HCT116 (cell line): Measurements from ENCODE around the gene FLT3LG. TPM values are rescaled to one million over a fixed set of nuclear protein-coding genes. Genes with fewer than 3 reads are reported as not detected.

ENCODE experiments used
- ATAC-seq: fragments of 200-7000 bp; cut with Tn5 transposase; 2 replicates; pipeline ENCODE4 v1.9.1; 2020; ENCODE audit warnings: mild to moderate bottlenecking, moderate library complexity
- BruUV-seq: library from RNA; stranded (reverse); fragments of 400-500 nt; replicated peaks from 2 replicates; lab custom pipeline; 2021; lab: Mats Ljungman, UMichigan
- CTCF ChIA-PET: fragments of 300-600 bp; sonication (Branson Sonifier 250); formaldehyde crosslinking; loops from one replicate; lab custom pipeline; 2021; ENCODE audit warnings: antibody characterized with exemption; lab: Charles Lee
- POLR2A ChIA-PET: fragments of 300-600, 350-600 bp; sonication (Branson Sonifier 250); formaldehyde crosslinking; loops from one replicate; lab custom pipeline; 2021; ENCODE audit warnings: antibody characterized with exemption; lab: Charles Lee
- RAD21 ChIA-PET, 2 experiments: fragments of 300-600 bp; sonication (Branson Sonifier 250); formaldehyde crosslinking; loops; one replicate each; lab custom pipeline; 2023; ENCODE audit warnings: low total read pairs in 2 of 2; ENCODE audit not compliant: uncharacterized antibody in 2 of 2, unreplicated experiment in 2 of 2, low non-redundant PET in 1 of 2; lab: Charles Lee
- DNase-seq: peaks from one replicate; pipeline ENCODE4 v3.0.0-alpha.2; 2010; ENCODE audit warnings: low read depth, low spot score
- H2AFZ ChIP-seq: fragments of 200-600 bp; shearing (Covaris generic), sonication (generic); 2 replicates; pipeline ENCODE4 v1.6.1; 2017; ENCODE audit warnings: low read depth, mixed run types, mixed read lengths, antibody characterized with exemption, low read length; ENCODE audit not compliant: poor library complexity, severe bottlenecking
- H3K27ac ChIP-seq: 2 replicates; pipeline ENCODE4 v1.5.1; 2012; ENCODE audit warnings: low read depth, low read length
- H3K27me3 ChIP-seq: fragments of 200-600 bp; sonication (generic); 2 replicates; pipeline ENCODE4 v1.6.1; 2016; ENCODE audit warnings: mixed run types, low read length, mixed read lengths; ENCODE audit not compliant: insufficient read depth
- H3K36me3 ChIP-seq, 2 experiments: fragments of 200-500 bp in 1 of 2; fragments of 200-600 bp in 1 of 2; sonication (Bioruptor generic) in 1 of 2; sonication (generic) in 1 of 2; 2 replicates each; pipeline versions ENCODE4 v1.5.1 to v1.6.1; 2014 to 2016; ENCODE audit warnings: low read length in 2 of 2, inconsistent platforms in 1 of 2, mixed read lengths in 1 of 2, mixed run types in 1 of 2; ENCODE audit not compliant: insufficient read depth in 2 of 2, control insufficient read depth in 1 of 2
- H3K4me1 ChIP-seq, 2 experiments: fragments of 200-600 bp in 1 of 2; sonication (generic) in 1 of 2; 2 replicates each; pipeline versions ENCODE4 v1.5.1 to v1.6.1; 2012 to 2017; ENCODE audit warnings: low read length in 2 of 2, inconsistent platforms in 1 of 2, mild to moderate bottlenecking in 1 of 2, mixed read lengths in 1 of 2, mixed run types in 1 of 2, moderate library complexity in 1 of 2; ENCODE audit not compliant: insufficient read depth in 2 of 2, control insufficient read depth in 1 of 2
- H3K4me2 ChIP-seq: fragments of 200-600 bp; sonication (generic); 2 replicates; pipeline ENCODE4 v1.6.1; 2017; ENCODE audit warnings: mixed run types, low read length, mixed read lengths
- H3K4me3 ChIP-seq, 2 experiments: fragments of 200-600 bp in 1 of 2; sonication (generic) in 1 of 2; replicated peaks in 1 of 2; 2 replicates each; pipeline ENCODE4 v1.5.1; 2011 to 2016; ENCODE audit warnings: low read length in 2 of 2, control low read depth in 1 of 2, low read depth in 1 of 2, mild to moderate bottlenecking in 1 of 2, mixed read lengths in 1 of 2, mixed run types in 1 of 2
- H3K79me2 ChIP-seq: fragments of 200-600 bp; sonication (generic); 2 replicates; pipeline ENCODE4 v1.6.1; 2017; ENCODE audit warnings: mild to moderate bottlenecking, mixed run types, low read length, moderate library complexity, mixed read lengths; ENCODE audit not compliant: insufficient read depth
- H3K9ac ChIP-seq: fragments of 200-600 bp; sonication (generic); 2 replicates; pipeline ENCODE4 v1.6.1; 2016; ENCODE audit warnings: low read length, mixed read lengths
- H3K9me2 ChIP-seq: fragments of 200-600 bp; sonication (generic), shearing (Covaris generic); 2 replicates; pipeline ENCODE4 v1.6.1; 2017; ENCODE audit warnings: mixed run types, mild to moderate bottlenecking, moderate library complexity; ENCODE audit not compliant: insufficient read depth
- H3K9me3 ChIP-seq, 2 experiments: fragments of 200-500 bp in 1 of 2; fragments of 200-600 bp in 1 of 2; sonication (Bioruptor generic) in 1 of 2; sonication (generic) in 1 of 2; 2 replicates each; pipeline ENCODE4 v1.6.1; 2014 to 2017; ENCODE audit warnings: low read length in 2 of 2, mixed read lengths in 2 of 2, inconsistent platforms in 1 of 2, low read depth in 1 of 2, mild to moderate bottlenecking in 1 of 2, mixed run types in 1 of 2, moderate library complexity in 1 of 2; ENCODE audit not compliant: control insufficient read depth in 1 of 2, insufficient read depth in 1 of 2
- H4K20me1 ChIP-seq: fragments of 200-600 bp; sonication (generic), shearing (Covaris generic); 2 replicates; pipeline ENCODE4 v1.6.1; 2017; ENCODE audit warnings: mixed run types, mild to moderate bottlenecking, moderate library complexity; ENCODE audit not compliant: insufficient read depth
- CEBPB ChIP-seq: IDR thresholded peaks from 2 replicates; pipeline ENCODE4 v1.6.1; 2012; ENCODE audit warnings: low read depth
- FOSL1 ChIP-seq: IDR thresholded peaks from 2 replicates; pipeline ENCODE4 v1.6.1; 2012; ENCODE audit warnings: low read depth
- POLR2AphosphoS5 ChIP-seq: IDR thresholded peaks from 2 replicates; pipeline ENCODE4 v1.6.1; 2011; ENCODE audit warnings: mild to moderate bottlenecking, low read depth, low read length, moderate library complexity
- intact Hi-C: fragments of 100-400 bp; cut with micrococcal nuclease; formaldehyde crosslinking; loops from 2 replicates; pipeline ENCODE4 v1.10.0; 2022
- total RNA-seq: library from RNA; stranded (reverse); gene quantifications from one replicate; pipeline ENCODE4 v1.2.1, GENCODE V29; 2021; ENCODE audit not compliant: unreplicated experiment
- TF ChIP-seq, protein P1 (sequence below): IDR thresholded peaks from 2 replicates; pipeline ENCODE4 v1.6.1; 2012; ENCODE audit warnings: low read depth
- TF ChIP-seq, protein P2 (sequence below): IDR thresholded peaks from 2 replicates; pipeline ENCODE4 v1.6.1; 2011; ENCODE audit warnings: mild to moderate bottlenecking, low read length, moderate library complexity; ENCODE audit not compliant: insufficient replicate concordance; ENCODE audit errors: extremely low read depth

FLT3LG gene
- total RNA-seq, 1 experiment from 2014 or later = 3.8 TPM

DNA sequence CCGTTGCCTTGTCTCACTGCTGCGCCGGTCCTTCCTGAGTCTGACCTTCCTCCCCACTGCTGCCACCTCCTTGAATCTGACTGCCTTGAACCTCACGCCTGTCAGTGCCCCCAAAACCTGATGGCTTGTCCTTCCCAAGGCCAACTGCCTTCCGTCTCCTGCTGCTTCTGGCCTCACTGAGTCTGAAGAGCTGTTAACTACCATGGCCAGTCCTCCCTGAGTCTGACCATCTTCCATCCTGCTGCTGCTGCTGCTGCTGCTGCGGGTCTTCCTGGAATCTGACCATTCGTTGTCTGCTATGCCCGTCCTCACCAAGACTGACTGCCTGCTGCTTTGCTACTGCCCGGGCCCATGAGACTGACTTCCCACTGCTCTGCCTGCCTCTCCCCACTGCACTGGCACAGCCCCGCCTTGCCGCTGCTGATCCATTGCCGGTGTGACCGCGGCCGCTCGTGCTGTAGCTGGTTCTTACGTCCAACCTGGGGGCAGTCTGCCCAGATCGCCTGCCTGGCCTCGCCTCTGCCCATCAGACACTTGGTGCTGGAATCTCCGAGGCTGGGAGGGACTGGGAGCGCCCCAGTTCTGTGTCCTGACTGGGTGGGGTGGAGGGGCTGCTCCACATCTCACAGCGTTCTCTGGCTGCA lies 50.9 kb downstream of the FLT3LG start:
- no peaks in the 10 kb centered on the region for H3K27me3 ChIP-seq
- CTCF ChIA-PET = interaction anchor here (0.6 kb wide), 1 partner anchor 21 kb away, joined by 4 read pairs; no protein-coding TSS in a partner anchor
- no peak overlapping the region for H3K27ac ChIP-seq
- H3K9me3 ChIP-seq = no peaks in the 10 kb centered on the region
- no peak overlapping the region for H3K9ac ChIP-seq
- H3K9me2 ChIP-seq = no peaks in the 10 kb centered on the region
- no peaks in the 10 kb centered on the region for H4K20me1 ChIP-seq
- POLR2A ChIA-PET = no interaction called here
- TF ChIP-seq FOSL1 = no peak
- no peak for TF ChIP-seq CEBPB
- TF ChIP-seq, protein P1, sequence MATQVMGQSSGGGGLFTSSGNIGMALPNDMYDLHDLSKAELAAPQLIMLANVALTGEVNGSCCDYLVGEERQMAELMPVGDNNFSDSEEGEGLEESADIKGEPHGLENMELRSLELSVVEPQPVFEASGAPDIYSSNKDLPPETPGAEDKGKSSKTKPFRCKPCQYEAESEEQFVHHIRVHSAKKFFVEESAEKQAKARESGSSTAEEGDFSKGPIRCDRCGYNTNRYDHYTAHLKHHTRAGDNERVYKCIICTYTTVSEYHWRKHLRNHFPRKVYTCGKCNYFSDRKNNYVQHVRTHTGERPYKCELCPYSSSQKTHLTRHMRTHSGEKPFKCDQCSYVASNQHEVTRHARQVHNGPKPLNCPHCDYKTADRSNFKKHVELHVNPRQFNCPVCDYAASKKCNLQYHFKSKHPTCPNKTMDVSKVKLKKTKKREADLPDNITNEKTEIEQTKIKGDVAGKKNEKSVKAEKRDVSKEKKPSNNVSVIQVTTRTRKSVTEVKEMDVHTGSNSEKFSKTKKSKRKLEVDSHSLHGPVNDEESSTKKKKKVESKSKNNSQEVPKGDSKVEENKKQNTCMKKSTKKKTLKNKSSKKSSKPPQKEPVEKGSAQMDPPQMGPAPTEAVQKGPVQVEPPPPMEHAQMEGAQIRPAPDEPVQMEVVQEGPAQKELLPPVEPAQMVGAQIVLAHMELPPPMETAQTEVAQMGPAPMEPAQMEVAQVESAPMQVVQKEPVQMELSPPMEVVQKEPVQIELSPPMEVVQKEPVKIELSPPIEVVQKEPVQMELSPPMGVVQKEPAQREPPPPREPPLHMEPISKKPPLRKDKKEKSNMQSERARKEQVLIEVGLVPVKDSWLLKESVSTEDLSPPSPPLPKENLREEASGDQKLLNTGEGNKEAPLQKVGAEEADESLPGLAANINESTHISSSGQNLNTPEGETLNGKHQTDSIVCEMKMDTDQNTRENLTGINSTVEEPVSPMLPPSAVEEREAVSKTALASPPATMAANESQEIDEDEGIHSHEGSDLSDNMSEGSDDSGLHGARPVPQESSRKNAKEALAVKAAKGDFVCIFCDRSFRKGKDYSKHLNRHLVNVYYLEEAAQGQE = no peak
- TF ChIP-seq, protein P2, sequence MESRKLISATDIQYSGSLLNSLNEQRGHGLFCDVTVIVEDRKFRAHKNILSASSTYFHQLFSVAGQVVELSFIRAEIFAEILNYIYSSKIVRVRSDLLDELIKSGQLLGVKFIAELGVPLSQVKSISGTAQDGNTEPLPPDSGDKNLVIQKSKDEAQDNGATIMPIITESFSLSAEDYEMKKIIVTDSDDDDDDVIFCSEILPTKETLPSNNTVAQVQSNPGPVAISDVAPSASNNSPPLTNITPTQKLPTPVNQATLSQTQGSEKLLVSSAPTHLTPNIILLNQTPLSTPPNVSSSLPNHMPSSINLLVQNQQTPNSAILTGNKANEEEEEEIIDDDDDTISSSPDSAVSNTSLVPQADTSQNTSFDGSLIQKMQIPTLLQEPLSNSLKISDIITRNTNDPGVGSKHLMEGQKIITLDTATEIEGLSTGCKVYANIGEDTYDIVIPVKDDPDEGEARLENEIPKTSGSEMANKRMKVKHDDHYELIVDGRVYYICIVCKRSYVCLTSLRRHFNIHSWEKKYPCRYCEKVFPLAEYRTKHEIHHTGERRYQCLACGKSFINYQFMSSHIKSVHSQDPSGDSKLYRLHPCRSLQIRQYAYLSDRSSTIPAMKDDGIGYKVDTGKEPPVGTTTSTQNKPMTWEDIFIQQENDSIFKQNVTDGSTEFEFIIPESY = no peak
- TF ChIP-seq POLR2AphosphoS5 = no peak
- H2AFZ ChIP-seq = no peak overlapping the region
- H3K36me3 ChIP-seq = no peaks in the 10 kb centered on the region
- RAD21 ChIA-PET = no interaction called here
- BruUV-seq = no TSS peak
- no peak overlapping the region for H3K4me3 ChIP-seq
- ATAC-seq (no peak), DNase-seq (no peak)
- H3K4me2 ChIP-seq = no peak overlapping the region
- H3K79me2 ChIP-seq = no peaks in the 10 kb centered on the region
- intact Hi-C loops = no loop called here
- no peaks in the 10 kb centered on the region for H3K4me1 ChIP-seq
